SKM-1 (cell line): Measurements from ENCODE around the gene PRKCSH.

Source experiments
- DNase-seq: peaks from one replicate; lab custom pipeline; 2025; ENCODE audit not compliant: unreplicated experiment; lab: John Stamatoyannopoulos, UW

Gene PRKCSH, protein sequence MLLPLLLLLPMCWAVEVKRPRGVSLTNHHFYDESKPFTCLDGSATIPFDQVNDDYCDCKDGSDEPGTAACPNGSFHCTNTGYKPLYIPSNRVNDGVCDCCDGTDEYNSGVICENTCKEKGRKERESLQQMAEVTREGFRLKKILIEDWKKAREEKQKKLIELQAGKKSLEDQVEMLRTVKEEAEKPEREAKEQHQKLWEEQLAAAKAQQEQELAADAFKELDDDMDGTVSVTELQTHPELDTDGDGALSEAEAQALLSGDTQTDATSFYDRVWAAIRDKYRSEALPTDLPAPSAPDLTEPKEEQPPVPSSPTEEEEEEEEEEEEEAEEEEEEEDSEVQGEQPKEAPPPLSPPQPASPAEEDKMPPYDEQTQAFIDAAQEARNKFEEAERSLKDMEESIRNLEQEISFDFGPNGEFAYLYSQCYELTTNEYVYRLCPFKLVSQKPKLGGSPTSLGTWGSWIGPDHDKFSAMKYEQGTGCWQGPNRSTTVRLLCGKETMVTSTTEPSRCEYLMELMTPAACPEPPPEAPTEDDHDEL

DNA sequence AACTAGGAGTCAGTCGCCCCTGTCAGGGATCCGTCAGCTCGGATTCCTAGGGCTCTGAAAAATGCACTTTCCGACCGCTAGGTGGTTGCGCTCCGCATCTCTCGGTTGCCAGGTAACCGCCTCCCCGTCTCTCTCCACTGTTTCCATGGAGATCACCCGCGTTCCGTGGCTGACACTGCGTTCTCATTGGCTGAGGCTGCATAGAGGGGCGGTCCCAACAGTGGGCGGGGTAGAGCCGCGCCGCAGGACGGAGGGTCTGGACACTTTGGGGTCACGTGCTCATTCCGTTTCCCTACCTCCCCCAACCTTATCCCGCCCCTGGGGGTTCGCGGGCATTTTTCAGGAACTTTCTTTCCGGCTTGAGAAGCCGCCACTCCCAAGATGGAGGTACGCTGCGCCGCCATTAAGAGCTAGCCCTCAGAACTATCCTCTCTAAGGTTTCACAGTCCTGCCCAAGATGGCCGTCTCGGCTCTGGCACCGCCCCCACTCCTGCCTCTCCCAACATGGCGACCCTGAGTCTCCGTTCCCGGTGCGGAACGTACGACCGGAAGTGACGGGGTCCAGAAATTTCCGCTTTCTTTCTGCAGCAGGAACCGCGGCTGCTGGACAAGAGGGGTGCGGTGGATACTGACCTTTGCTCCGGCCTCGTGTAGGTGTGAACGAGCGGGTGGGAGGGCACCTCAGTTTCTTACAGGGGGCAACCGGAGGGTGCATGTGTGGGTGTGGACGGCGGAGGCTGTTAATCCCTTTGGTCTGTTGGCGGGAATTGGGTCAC lies at the start of gene PRKCSH, which contains the start of gene ODAD3:
Gene PRKCSH (plus strand): TSS at position 579 of the 776 bp plus-strand sequence. CDS start 483 bp downstream, outside the sequence.
Gene ODAD3 (minus strand): TSS at position 65 of the 776 bp plus-strand sequence. CDS start 105 bp downstream, outside the sequence.
- DNase-seq = peak; percentile 99

DNA sequence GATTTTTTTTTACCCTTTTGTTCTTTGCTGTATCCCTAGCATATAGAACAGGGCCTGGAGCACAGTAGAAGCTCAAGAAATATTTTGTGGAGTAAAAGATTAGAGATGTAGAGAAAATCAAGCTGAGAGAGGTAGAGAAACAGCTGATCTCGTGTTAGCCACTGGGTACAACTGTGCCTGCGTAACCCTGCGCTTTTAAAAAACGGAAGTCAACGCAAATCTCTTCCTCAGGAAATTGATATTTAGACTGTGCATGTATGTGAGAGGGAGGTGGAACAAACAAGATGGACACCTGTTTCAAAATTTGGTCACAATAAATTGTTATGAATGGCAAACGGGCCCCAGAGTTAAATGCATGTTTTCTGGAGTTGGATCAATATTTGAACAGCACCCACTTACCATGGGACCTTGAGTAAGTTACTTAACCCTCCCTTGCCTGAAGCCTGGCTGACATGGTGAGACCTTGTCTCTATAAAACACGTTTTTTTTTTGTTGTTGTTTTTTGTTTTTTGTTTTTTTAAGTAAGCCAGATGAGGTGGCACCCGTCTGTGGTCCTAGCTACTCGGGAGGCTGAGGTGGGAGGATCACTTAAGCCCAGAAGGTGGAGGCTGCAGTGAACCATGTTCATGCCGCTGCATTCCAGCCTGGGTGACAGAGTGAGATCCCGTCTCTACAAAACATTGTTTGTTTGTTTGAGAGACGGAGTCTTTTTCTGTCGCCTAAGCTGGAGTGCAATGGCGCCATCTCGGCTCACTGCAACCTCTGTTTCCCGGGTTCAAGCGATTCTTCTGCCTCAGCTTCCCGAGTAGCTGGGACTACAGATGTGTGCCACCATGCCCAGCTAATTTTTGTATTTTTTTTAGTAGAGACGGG lies 48.0 kb upstream of the PRKCSH start:
- no peak for DNase-seq

DNA sequence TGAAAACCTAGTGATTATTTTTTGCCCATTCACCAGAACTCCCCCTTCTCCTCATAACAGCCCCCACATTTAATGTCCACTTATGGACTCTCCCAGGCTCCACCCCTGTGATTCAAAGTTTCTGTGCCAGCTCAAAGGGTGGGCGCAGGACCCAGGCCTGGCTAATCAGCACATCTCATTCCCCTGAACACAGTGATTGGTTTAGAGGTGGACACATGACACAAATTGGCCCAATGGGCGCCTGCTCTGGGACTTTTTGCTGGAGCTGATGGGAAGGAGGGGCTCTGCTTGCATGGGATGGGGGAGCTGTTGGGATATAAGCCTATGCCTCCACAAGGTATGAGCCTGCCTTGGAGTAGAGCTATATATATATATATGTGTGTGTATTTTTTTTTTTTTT lies 45.1 kb upstream of the PRKCSH start:
- DNase-seq = no peak

DNA sequence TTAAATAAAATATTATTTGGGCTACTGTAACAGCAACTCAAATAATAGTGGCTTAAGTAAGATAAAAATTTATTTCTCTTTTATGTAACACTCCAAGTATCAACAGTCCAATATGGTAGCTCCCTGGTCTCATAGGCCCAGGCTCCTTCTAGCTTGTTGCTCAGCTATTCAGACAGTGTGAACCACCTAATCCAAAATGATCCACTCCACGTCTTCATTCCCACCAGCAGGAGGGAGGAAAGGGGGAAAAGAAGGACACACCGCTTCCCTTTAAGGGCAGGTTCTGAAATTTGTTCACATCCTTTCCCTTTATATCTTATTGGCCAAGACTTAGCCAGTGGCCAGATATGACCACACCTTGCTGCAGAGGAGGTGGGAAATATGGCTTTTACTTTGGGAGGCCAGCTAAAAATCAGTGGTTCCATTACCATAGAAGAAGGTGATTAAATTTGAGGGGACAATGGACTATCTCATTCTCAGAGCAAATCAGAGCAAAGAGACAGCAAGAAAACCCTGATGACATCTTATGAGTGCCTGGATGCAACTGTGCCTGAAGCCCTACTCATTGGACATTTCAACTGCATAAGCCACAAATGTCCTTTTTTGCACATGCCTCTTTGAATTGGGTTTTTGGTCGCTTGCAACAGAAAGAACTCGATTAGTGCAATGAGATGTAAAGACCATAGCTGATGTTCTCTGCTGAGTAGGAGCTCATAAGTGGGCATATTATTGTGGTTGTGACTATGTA lies 44.3 kb upstream of the PRKCSH start:
- no peak for DNase-seq

DNA sequence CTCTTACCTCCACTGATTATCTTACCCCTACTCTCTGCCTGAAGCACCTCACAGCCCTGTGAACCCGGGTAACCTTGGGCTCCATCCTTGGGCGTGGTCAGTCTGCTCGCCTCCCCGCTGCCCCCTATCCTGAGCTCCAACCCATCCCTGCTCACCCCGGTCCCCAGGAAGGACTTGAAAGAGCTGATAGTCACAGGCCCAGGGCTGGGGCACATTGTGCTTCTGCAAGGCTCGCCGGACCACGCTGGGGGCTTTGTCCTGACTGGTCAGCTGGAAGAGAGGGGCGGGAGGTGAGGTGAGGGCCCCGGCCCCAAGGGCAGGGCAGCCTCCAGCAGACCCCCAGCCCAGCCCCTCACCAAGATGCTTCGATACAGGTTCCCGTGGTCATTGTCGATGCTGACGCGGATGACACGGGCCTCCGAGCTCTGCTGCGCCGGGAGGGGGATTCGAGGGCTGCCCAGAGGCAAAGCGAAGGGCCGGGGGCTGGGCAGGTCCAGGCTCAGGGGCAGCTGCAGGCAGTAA lies 38.3 kb upstream of the PRKCSH start:
- DNase-seq = no peak

DNA sequence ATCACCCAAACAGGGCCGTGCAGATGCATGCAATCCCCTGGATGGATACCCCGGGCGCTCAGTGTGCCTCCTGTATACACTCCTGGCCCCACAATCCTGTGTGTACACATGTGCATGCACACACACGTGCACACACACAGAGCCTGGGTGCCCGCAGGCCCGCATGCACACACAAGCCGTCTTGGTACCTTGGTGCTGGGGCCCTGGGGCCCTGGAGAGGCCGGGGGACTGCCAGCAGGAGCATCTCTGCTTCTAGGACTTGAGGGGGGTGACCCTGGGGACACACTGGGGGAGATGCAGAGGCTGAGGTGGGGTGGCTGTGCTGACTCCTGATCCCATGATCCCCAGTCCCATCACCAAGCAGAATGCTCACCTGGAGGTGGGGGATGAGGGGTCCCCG lies 35.8 kb upstream of the PRKCSH start:
- no peak for DNase-seq

DNA sequence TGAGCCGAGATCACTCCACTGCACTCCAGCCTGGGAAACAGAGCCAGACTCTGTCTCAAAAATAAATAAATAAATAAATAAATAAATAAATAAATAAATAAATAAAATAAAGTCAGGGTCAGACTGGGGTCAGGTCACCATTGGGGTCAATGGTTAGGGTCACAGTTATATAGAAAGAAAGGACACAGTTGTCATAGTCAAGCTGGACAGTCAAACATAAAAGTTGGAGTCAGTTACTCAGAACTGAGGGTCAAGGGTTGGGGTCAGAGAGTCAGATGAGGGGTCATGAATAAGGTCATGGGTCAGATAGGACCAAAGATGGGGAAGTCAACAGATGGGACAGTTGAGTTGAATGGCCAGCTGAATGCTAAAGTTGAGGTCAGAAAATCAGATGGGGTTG lies 34.6 kb upstream of the PRKCSH start:
- DNase-seq = no peak

DNA sequence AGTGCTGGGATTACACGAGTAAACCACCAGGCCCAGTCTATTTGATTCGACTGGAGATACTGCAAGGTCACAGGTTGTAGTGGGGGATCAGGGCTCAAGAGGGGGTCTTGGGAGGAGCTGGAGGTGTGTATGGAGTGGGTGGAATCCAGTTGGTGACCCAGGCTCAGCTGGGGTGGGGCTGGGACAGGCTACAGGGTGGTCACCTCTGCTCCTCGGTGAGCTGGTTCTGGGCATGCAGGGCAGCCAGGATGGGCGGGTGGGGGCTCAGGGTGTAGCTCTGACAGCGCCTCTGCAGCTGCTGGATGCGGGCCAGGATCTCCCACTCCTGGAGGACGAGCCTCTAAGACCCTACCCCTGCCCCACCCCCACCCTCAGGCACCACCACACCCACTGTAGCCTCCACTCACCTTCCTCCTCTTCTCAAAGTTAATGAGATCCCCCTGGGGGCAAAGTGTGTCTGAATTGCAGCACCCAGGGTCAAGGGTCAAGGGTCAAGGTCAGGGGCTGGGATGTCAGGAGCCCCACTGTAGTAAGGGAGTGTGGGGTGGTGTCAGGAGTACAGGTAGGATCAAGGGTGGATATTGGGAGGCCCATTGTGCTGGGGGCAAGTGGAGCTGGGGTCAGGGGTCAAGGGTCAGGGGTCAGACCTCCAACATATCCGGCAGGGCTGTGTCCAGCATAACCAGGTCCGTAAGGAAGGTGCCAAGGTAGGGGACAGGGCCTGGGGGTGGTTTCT lies 33.5 kb upstream of the PRKCSH start:
- no peak for DNase-seq

DNA sequence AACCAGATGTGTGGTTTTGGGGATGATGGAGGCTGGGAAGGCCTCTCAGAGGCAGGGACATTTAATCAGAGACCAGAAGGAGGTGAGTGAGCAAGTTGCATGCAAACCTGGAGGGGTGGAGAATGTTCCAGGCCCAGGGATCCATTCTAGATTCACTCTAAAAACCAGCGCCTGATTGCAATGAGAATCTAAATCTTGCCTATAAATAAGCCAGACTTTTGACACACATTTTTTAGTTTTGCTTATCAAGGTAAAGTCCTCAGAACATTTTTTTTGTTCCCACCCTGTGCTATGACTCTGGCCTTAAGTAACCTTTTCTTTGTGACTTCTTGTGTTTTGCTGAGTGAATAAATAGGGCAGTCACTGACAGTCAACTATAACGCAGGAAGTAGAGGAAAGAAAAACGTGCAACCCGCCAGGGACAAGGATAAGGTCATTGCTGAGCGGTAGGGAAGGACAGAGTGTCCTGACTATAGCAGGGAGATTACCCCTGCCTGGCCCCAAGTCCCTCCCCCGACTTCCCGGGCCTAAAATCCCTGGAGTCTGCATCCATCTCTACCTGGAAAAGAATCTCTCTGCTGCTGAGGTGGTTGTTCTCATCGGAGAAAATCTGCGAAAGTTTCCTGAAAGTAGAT lies 30.7 kb upstream of the PRKCSH start:
- no peak for DNase-seq

DNA sequence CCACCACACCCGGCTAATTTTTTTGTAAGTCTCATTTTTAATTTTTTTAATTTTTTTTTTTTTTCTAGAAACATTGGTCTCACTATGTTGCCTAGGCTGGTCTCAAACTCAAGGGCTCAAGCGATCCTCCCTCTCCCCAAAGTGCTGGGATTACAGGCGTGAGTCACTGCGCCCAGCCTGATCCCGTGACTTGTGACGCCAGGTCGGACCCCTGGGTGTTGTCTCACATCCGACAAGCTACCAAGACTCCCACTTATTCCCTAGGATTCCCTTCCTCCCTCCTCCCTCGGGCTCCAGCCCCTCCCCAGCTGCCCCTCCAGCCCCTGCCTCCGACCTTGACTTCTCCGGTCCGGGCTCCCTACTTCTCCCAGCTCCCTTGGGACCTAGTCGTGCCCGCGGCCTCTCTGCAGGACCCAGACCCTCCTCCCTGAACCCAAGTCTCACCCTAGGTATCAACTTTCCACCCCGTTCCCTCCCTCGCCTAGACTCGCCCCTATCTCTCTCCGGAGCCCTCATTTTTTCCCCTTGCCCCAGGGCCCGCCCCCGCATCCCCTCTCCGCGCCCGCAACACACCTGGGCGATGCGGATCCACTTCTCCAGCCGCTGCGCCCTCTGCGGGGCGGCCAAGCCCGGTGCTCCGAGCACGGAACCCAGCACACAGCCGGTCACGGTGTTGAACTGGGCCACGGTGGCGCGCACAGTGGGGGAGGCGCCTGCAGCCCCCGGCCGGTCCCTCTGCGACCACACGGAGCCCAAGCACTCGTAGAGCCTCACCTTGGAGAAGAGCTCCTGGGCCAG lies 29.4 kb upstream of the PRKCSH start:
- DNase-seq = no peak

DNA sequence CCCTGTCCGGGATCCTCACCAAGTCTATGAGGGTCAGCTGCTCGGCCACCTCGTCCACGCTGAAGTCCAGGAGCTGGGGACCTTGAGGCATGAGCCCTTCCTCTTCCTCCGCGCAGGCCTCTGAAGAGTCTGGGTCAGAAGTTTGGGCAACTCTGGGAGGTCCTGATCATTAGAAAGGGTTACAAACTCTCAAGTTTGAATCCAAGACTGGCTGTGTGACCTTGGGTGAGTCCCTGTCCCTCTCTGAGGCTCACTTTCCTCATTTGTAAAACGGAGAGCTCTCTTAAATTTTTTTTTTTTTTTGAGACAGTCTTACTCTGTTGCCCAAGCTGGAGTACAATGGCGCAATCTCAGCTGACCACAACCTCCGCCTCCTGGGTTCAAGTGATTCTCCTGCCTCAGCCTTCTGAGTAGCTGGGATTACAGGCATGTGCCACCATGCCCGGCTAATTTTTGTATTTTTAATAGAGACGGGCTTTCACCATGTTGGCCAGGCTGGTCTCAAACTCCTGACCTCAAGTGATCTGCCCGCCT lies 28.7 kb upstream of the PRKCSH start:
- peak; percentile 28 for DNase-seq

DNA sequence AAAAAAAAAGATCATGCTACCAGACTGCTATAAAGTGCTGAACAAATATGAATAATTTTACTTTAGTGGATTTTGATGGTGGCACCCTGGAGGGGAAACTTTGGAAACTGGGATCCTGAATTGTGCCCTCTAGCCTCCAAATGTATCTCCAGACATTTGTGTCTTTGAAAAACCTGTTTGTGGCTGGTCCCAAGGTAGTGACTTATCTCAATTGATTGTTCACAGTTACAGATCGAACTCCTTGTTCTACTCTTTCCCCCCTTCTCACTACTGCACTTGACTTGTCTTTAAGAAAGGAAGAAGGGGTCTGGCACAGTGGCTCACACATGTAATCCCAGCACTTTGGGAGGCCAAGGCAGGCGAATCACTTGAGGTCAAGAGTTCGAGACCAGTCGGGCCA lies 26.8 kb upstream of the PRKCSH start:
- DNase-seq = no peak

DNA sequence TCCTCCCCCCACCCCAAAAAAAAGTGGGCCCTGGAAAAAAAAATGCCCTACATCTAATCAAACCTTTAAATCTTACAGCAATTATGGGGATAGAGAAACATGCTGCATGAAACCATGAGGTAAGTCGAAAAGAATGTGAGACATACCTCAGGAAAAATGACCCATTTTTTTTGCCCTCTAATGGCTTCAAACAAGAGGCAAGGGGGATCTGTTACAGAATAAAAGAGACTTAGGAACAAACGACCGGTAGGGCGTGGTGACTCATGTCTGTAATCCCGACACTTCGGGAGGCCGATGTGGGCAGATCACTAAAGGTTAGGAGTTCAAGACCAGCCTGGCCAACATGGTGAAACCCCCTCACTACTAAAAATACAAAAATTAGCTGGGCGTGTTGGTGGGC lies 24.8 kb upstream of the PRKCSH start:
- DNase-seq = no peak

DNA sequence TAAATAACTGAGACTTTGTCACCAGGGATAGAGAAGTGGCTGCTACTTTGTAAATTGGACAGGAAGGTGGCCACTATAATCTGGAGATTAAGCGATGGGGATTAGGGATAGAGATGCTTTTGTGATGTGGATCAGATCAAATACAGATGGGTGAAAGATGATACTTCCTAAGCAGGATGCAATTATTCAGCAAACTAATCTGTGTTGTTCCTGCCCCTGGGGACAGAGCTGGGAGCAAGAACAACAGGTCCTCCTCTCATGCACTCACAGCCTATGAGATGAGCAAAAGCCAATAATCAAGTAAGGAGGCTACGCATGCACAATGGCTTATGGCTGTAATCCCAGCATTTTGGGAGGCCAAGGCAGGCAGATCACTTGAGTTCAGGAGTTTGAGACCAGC lies 20.9 kb upstream of the PRKCSH start:
- DNase-seq = no peak

DNA sequence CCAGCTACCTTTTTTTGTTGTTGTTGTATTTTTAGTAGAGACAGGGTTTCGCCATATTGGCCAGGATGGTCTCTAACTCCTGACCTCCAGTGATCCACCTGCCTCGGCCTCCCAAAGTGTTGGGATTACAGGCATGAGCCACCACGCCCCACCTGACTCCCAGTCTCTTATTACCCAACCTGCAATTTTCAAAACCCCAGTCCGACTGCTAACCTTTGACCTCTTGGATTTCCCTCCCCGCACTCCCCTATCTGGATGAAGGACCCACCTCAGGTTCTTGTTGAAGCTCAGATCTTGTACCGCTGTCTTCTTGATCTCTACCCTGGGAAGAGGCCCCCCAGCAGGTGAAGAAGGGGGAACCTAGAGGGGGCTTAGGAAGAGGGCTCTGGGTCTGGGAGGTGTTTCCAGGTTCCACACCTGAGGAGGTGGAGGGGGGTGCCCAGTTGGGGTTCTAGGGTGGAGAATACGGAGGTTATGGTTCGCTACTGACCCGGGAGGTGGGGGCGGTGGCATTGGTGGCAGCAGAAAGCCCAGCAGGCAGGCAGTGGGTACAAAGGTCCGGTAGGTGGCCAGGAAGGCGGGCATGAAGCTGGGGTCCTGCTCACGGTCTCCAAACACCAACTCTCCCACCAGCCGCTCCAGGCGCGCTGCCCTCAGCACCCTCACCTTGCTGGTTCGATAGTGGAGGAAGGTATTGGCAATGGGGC lies 18.9 kb upstream of the PRKCSH start:
- no peak for DNase-seq

DNA sequence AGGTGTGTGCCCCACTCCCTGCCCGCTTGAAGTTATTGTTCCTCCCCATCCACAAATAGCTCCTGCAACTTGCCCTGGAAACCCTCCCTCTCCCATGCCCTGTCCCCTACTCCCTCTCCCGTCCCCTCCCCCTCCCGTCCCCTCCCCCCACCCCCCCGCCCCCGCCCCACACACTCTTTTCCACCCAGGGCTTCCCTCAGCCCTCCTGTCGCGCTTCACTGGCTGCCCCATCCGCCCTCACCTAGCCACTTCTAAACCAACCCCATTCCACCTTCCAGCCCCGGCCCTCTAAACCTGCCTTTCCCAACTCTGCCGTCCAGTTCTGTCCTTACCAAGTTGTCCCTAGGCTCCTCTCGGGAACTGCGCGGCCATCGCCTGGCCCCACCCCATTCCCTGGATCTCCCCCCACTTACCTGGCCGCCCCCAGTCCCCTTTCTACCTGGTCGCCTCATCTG lies 17.3 kb upstream of the PRKCSH start:
- DNase-seq = no peak
